Measurements from ENCODE around the gene DLG5.

GRCh38 chr10:77907900-77908717 lies 18.4 kb downstream of the DLG5 start:
- TF ChIP-seq ZNF274 (IDR thresholded peaks at IDR 0.05; ENCODE audit: low read depth, low read length), result no peak
- TF ChIP-seq SUZ12 (IDR thresholded peaks at IDR 0.05; ENCODE audit: extremely low read depth, insufficient read depth, insufficient read length), result no peak
